Kidney tubule cell (primary cell): ENCODE results near the gene ZFR.
A peak's percentile ranks its signal among the peaks of the same experiment; 100 is the strongest.
"Not testable (repeated sequence)": the region's sequence is repeated elsewhere in the genome, so short reads cannot be mapped to it uniquely, and the experiment has no call there.

ENCODE experiments used
- DNase-seq: peaks from one replicate; pipeline ENCODE4 v3.0.0-alpha.2; 2018; ENCODE audit warnings: low spot score

Gene ZFR

DNA sequence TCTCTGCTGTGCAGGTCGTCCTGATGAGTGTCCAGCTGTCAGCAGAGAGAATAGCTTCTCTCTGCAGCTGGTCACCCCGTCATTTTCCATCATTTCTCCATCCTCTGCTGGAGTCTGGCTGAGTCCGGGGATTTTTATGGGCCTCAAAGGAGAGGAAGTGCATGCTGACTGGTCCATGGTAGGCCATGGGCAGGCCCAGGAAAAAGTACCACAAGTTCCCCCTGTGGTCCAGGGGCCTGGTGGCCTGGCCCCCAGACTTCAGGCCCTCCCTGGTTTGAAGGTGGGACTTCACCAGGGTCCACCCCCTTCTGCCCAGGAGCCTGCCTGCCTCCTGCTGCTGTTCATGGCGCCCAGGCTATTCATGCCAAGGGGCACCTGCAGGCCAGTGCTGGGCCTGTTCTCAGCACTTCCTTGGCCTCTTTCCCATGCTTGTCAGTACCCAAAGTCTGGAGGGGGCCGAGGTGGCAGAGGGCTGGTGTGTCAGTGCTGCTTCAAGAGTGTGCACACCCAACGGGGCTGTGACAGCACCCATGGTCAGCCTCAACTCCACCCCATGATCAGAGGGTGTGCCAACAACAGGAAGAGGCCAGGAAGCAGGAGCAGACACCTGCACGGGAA lies 124.5 kb downstream of the ZFR start:
- DNase-seq = no peak

DNA sequence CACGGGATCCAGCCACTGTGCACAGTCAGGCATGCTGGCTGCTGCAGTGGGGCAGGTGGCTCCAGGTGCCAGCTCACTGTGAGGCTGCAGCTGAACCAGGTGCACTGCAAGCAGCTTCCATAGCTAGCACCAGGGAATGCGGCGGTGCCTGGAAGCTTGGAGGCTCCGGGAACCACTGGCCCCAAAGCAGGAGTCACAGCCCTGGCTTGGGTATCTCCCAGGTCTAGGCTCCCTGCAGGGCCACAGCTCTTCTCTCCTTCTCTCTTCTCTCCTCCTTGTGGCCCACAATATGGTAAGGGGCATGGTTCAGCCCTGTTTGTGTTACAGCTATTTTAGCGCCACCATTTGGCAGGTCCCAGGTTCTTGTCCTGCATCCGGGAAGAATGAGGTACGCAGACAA lies 125.1 kb downstream of the ZFR start:
- DNase-seq = no peak

DNA sequence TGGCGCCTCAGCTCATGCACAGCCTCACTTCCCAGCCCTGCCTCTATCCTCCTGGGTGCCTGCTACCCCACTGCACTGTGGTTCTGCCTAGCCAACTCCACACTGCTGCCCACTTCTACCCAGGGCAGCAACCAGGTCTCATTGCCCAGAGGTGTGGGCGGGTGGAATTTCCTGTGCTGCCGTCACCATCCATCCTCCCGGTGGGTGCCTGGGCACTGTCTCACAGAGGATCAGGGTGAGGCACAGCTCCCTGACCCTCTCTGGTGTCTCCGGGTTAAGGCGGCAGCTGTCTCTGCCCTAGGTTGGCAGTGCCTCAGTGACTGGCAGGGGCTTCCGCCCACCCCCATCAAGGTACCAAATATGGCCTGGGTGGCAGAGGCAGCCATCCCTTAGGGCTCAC lies 127.5 kb downstream of the ZFR start:
- no peak for DNase-seq

DNA sequence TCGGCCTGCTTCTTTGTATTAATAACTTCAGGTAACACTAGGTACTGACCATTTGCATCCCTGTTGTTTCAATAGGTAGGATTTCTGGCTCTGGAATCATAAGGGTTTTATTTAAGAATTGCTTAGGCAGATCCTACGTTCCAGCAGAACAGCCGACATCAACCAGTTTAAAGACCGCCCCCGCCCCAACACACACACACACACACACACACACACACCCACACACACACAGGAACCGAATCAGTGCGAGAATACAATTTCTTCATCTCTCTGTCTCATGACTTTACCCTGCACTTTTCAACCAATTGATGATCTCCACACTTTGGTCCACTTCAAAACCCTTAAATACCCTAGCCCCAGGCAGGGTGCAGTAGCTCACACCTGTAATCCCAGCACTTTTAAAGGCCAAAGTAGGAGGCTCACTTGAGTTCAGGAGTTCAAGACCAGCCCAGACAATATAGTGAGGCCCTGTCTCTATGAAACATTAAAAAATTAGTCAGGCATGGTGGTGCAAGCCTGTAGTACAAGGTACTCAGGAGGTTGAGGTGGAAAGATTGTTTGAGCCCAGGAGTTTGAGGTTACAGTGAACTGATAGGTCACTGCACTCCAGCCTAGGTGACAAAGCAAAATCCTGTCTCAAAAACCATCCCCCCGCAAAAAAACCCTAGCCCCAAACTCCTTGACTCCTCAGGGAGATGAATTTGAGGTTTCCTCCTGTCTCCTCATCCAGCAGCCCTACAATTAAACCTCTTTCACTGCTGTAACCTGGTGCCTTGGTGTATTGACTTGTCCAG lies 129.1 kb downstream of the ZFR start:
- DNase-seq = no peak

DNA sequence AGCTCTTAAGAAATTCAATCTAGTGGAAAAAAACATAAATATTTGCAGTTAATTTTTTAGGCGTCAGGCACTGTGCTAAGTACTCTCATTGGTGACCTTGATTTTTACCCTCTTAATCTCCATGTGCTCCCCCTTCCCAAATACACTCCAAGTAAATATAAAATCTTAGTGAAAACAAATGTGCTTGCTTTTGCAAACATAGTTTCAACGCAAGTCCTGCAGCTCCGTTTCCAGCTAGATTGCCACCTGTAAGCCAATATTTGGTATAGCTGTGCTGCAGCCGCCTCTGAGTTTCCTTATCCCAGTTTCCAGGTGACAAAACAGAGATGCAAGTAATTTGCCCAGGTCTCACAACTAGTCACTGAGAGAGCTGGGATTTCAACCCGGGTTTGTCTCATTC lies 129.9 kb downstream of the ZFR start:
- no peak for DNase-seq

DNA sequence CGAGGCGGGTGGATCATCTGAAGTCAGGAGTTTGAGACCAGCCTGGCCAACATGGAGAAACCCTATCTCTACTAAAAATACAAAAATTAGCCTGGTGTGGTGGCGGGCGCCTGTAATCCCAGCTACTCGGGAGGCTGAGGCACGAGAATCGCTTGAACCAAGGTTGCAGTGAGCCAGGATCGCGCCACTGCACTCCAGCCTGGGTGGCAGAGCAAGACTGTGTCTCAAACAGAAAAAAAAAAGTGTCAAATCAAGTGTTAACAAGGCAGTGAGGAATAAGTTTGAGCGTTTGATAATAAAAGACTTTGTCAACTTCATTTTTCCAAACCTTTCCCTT lies 130.4 kb downstream of the ZFR start:
- DNase-seq = not testable (repeated sequence)

DNA sequence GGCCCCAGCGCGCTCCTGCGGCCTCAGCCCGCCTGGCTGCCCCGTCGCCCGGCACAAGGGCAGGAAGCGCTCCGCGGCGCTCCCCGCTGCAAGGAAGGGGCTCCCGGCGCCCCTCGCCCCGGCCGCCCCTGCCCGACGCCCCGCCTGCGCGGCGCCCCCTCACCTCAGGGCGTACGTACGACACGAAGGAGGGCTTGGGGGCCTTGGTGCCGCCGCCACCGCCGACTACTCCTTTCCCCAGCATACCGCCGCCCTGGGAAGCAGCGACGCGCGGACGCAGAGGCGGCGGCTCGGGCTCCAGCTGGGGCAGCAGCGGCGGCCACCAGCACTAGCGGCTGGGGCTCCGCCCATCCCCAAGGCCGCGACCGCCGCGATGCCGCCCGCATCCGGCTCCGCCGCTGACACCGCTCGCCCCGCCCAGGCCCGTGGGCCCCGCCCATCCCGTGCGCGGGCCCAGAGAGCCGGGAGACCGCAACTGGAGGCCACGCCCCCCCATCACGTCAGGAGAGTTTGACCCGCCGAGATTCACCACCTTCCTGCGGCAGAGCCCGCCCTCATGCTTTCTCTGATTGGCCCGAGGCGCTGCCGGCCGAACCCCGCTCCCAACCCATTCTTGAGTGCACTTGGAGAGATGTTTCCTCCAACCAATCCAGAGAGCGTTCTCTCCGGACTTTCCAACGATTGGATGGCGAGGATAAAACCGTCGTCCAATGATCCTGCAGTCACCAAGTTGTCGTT lies 131.8 kb downstream of the ZFR start, which contains the start of gene MTMR12:
TSS of gene MTMR12 (minus strand) at position 345 of the 738 bp plus-strand sequence. CDS start at position 244, 101 bp downstream.
- peak; percentile 100 for DNase-seq

DNA sequence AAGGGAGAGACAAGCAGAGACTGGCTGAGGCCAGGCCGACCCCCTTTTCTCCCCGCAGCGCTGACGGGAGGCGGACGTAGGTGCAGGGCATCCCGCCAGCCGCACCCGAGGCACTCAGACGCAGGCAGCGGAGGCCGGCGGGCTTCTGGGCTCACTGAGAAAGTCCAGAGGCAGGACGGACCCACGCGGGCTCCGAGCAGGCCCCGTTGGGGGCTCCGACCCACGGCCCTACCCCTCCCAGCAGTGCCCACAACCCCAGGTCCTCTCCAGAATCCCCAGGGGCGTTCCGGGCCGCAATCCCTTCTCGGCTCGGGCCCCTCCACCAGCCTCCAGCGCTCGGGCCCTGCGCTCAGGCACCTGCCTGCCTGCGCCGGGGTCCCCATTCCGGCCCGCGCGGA lies 132.3 kb downstream of the ZFR start:
- peak; percentile 74 for DNase-seq

DNA sequence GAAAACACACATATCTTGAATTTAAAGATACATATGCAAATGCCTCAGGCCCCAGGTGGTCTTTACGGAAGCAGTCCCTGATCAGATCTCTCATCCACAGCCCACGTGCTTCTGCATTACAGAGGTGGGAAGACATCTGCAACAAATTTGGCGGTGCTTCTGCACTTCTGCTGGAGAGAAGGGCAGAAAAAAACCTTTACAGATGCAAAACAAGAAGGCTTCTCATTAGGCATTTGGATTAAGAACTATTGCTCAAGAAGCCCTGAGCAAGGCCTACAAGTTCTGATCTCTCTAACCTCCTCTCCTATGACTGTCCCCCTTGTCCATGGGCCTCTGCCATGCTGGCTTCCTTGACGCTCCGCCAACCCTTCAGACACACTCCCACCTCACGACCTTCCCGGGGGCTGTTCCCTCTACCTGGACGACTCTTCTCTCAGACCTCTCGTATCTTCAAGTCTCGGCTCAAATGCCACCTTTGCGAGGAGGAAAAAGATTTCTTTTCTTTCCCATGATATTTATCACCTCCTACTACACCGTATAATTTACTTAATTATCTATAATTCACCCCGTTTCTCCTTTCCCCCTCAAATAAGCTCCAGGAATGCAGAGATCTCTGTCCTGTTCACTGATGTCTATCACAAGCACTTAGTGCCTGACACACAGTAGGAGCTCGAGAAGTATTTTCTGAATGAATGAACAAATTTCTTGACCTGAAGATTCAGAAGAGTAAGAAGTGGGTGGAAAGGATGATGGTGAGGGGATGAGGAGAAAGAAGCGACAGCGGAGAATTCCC lies 132.9 kb downstream of the ZFR start:
- peak; percentile 23 for DNase-seq

DNA sequence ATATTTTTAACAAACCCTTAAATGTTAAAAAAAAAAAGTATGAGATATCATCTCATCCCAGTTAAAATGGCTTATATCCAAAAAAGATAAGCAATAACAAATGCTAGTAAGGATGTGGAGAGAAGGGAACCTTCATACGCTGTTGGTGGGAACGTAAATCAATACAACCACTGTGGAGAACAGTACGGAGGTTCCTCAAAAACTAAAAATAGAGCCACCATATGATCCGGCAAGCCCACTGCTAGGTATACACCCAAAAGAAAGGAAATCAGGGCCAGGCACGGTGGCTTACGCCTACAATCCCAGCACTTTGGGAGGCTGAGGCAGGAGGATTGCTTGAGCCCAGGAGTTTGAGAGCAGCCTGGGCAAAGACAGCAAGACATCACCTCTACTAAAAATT lies 134.8 kb downstream of the ZFR start:
- DNase-seq = no peak

DNA sequence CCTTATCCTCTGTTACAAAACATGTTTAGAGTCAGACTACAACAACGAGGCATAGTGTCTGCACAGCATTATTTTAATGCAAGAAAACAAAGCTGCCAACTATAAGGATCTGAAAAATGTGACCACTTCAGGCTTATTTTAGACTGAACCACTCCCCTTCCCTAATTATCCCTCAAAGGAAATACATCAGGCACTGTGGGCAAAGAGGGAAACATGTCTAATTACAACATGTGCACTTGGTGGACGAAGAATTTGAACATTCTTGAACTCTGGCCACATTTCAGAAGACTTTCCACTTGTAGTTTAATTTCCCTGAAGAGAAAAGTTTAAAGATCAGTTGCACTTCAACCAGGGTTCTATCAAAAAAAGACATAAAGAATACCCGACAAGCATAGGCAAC lies 135.6 kb downstream of the ZFR start:
- DNase-seq = no peak

DNA sequence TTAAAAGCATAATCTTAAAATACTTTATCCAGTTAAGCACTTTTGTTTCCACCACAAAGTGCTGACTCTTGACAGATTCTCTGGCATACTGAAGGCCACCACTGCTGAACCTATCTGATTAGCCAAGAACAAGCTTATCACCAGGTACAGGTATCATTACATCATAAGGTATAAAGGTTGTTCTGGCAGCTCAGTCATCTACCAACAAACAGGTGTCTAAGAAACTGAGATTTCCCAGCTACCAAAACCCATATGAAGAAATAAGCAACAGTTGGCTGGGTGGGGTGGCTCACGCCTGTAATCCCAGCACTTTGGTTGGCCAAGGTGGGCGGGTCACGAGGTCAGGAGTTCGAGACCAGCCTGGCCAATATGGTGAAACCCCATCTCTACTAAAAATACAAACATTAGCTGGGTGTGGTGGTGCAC lies 136.8 kb downstream of the ZFR start:
- DNase-seq = no peak

DNA sequence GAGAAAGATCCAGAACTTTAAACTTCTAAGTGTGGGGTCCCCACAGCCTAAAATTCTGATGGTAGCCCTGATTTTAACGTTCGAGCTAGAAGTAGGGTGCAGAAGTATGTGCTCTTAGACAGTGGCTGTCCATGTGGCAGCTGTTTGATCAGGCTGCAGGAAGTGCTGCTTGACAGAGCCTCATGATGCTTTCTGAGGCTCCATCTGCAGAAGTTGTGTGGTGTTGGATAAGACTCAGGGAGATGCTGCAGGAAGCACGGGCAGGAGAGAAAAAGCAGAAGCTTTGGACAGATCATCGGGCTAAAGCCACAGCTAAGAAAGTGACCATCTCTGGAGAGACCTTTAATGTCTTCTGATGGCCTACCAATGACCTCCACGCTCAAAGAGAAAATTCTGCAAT lies 139.9 kb downstream of the ZFR start:
- DNase-seq = no peak
